Hepatic stellate cell (primary cell): ENCODE results near the gene FLCN.

ENCODE experiments used
- DNase-seq: peaks from one replicate; pipeline ENCODE4 v3.0.0; 2011; ENCODE audit warnings: low spot score

The FLCN gene

DNA sequence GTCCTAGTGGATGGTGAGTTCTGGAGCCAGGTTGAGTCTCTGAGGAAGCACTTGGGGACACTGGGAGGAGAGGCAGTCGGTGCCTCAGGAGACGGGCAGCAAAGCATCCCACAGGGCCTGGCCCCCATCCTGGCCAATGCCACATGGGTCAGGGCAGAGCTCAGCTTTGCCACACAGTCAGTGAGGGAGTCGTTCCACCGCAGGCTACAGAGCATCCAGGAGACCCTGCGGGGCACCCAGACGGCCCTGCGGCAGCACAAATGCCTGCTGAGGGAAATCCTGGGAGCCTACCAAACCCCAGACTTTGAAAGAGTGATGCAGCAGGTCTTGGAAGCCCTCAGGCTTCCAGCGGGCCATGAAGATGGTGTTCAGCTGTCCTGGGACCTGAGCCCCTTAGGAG lies 70.5 kb downstream of the FLCN start:
- DNase-seq, result no peak

DNA sequence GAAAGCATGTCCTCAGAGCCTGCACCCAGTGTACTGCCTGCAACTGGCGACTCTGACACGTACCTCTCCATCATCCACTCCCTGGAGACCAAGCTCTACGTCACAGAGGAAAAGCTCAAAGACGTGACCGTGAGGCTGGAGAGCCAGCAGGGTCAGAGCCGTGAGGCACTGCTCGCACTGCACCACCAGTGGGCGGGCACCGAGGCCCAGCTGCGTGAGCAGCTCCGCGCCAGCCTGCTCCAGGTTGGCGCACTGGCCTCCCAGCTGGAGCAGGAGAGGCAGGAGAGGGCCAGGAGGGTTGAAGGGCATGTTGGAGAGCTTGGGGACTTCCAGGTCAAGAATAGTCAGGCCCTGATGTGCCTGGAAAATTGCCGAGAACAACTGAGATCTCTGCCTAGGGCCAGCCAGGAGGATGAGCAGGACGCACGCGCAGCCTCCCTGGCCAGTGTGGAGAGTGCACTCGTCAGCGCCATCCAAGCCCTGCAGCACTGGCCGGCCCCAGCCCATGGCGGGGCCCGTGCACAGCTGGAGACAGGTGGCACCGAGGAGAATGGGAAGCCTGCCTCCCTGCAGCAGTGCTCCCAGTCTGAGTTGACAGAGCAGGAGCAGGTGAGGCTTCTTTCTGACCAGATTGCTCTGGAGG lies 71.2 kb downstream of the FLCN start:
- no peak for DNase-seq

- no peak for DNase-seq
Observed at GRCh38 chr17:17164676-17165075, 72.3 kb downstream of the FLCN start.

GRCh38 chr17:17164156-17164555 lies 72.8 kb downstream of the FLCN start:
- no peak for DNase-seq
